Measurements from ENCODE around the gene ARG1.
"Not testable (repeated sequence)": the region's sequence is repeated elsewhere in the genome, so short reads cannot be mapped to it uniquely, and the experiment has no call there.

ARG1 gene

GRCh38 chr6:131572686-131573415, at the start of gene ARG1:
TSS of gene ARG1 (plus strand) at chr6:131573226. CDS start at chr6:131573283, 57 bp downstream.
- DNase-seq: no peak

- no peak for DNase-seq
Measured at GRCh38 chr6:131523988-131524673, 48.9 kb upstream of the ARG1 start.

GRCh38 chr6:131524695-131525336, 48.2 kb upstream of the ARG1 start:
- peak; percentile 30 for DNase-seq

GRCh38 chr6:131530936-131531335, 42.1 kb upstream of the ARG1 start:
- DNase-seq: not testable (repeated sequence)

- DNase-seq: not testable (repeated sequence)
Measured at GRCh38 chr6:131531681-131532080, 41.3 kb upstream of the ARG1 start.

- DNase-seq: no peak
Measured at GRCh38 chr6:131532580-131533039, 40.4 kb upstream of the ARG1 start.

- DNase-seq: not testable (repeated sequence)
Measured at GRCh38 chr6:131538615-131539014, 34.4 kb upstream of the ARG1 start.

- DNase-seq: no peak
Measured at GRCh38 chr6:131545317-131545716, 27.7 kb upstream of the ARG1 start.

- no peak for DNase-seq
Measured at GRCh38 chr6:131547488-131547887, 25.5 kb upstream of the ARG1 start.

GRCh38 chr6:131548441-131548840, 24.6 kb upstream of the ARG1 start:
- DNase-seq: no peak

- DNase-seq: no peak
Measured at GRCh38 chr6:131549811-131550210, 23.2 kb upstream of the ARG1 start.

GRCh38 chr6:131551902-131552301, 21.1 kb upstream of the ARG1 start:
- DNase-seq: no peak

GRCh38 chr6:131552572-131552971, 20.5 kb upstream of the ARG1 start:
- DNase-seq: no peak

- DNase-seq: no peak
Measured at GRCh38 chr6:131555992-131556391, 17.0 kb upstream of the ARG1 start.

GRCh38 chr6:131558922-131559321, 14.1 kb upstream of the ARG1 start:
- no peak for DNase-seq

- DNase-seq: no peak
Measured at GRCh38 chr6:131561925-131562707, 10.9 kb upstream of the ARG1 start.

GRCh38 chr6:131565056-131565455, 8.0 kb upstream of the ARG1 start:
- no peak for DNase-seq

GRCh38 chr6:131568726-131569125, 4.3 kb upstream of the ARG1 start:
- no peak for DNase-seq

GRCh38 chr6:131574133-131574532, 1.1 kb downstream of the ARG1 start:
- no peak for DNase-seq

- no peak for DNase-seq
Measured at GRCh38 chr6:131574686-131575085, 1.7 kb downstream of the ARG1 start.

- DNase-seq: no peak
Measured at GRCh38 chr6:131575834-131576478, 2.9 kb downstream of the ARG1 start.

- DNase-seq: no peak
Measured at GRCh38 chr6:131581523-131581922, 8.5 kb downstream of the ARG1 start.

GRCh38 chr6:131586543-131586942, 13.5 kb downstream of the ARG1 start:
- no peak for DNase-seq
